ENCODE measurements around the gene MAP1LC3B. TPM values are rescaled to one million over a fixed set of nuclear protein-coding genes. Genes with fewer than 3 reads are reported as not detected.
"Not testable (repeated sequence)": the region's sequence is repeated elsewhere in the genome, so short reads cannot be mapped to it uniquely, and the experiment has no call there.

MAP1LC3B gene
- total RNA-seq, 1 donor from 2014 or later = 64.5 TPM

DNA sequence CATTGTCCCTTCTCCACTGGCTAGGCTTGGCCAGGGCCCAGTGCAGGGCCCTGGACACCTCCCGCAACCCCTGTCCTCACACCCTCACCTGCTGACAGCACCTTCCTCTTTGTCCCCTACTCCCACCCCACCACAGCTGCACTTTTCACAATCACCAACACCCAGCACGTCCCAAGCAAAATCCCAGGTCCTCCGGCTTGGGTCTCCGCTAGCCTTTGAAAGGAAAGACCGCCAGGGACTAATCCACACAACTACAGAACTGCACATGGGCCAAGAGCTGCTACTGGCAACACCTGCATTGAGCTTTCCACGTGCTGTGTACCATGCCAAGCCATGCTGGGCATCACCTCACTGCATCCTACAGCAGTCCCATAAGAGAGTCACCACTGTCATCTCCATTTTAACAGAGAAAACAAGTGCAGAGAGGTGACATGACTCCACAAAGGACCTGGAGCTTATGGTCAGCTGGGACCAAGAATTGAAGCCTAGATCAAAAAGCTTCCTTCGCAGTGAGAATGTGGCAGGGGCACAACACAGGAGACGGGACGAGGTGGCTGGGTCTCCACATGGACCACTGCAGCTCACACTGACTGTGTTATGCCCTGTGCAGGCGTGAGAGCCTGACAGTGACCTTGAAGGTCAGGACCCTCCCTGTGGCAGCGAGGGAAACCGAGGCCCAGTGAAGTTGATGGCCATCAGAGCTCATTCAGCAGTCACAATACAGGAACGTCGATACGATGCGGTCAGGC lies 31.1 kb upstream of the MAP1LC3B start:
- H3K27ac ChIP-seq = no peak overlapping the region
- DNase-seq (no peak), ATAC-seq (no peak)
- intact Hi-C loops (cut with DNase I) = no loop called here
- H3K4me3 ChIP-seq = no peak overlapping the region
- H3K9me3 ChIP-seq = no peaks in the 10 kb centered on the region
- TF ChIP-seq, protein P1, sequence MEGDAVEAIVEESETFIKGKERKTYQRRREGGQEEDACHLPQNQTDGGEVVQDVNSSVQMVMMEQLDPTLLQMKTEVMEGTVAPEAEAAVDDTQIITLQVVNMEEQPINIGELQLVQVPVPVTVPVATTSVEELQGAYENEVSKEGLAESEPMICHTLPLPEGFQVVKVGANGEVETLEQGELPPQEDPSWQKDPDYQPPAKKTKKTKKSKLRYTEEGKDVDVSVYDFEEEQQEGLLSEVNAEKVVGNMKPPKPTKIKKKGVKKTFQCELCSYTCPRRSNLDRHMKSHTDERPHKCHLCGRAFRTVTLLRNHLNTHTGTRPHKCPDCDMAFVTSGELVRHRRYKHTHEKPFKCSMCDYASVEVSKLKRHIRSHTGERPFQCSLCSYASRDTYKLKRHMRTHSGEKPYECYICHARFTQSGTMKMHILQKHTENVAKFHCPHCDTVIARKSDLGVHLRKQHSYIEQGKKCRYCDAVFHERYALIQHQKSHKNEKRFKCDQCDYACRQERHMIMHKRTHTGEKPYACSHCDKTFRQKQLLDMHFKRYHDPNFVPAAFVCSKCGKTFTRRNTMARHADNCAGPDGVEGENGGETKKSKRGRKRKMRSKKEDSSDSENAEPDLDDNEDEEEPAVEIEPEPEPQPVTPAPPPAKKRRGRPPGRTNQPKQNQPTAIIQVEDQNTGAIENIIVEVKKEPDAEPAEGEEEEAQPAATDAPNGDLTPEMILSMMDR (IDR thresholded peaks at IDR 0.05) = no peak
- no peaks in the 10 kb centered on the region for H3K27me3 ChIP-seq (ENCODE audit: low read depth)
- peaks cover 52% of the 10 kb centered on the region for H3K36me3 ChIP-seq
- H3K4me1 ChIP-seq = peaks cover 25% of the 10 kb centered on the region

DNA sequence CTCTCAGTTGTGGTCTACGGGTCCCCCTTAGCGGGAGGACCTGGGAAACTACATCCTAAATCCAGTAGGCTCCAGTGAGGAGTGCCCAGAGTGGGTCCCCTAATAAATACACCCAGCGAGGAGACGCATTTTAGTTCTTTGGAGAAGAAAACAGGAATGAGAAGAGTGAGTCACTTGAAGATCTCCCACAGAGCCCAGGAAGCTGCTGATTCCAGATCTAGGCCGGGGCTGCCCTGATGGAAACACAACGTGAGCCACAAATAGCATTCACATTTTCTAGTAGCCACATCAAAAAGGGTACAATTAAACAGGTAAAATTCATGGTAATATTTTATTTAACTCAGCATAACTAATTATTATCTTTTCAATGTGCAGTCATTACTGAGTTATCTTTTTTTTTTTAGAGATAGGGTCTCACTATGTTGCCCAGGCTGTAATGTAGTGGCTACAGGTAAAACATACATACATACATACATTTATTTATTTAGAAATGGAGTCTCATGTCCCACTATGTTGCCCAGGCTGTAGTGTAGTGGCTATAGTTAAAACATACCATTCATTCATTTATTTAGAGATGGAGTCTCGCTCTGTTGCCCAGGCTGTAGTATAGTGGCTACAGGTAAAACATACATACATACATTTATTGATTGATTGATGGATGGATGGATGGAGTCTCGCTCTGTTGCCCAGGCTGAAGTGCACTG lies 30.1 kb upstream of the MAP1LC3B start:
- Histone ChIP-seq H3K27ac (no peak overlapping the region), H3K9me3 (no peaks in the 10 kb centered on the region), H3K4me3 (no peak overlapping the region), H3K4me1 (peaks cover 25% of the 10 kb centered on the region), H3K27me3 (ENCODE audit: low read depth) (no peaks in the 10 kb centered on the region), H3K36me3 (peaks cover 42% of the 10 kb centered on the region)
- no peak for ATAC-seq
- DNase-seq = no peak
- TF ChIP-seq, protein P1 (IDR thresholded peaks at IDR 0.05) = no peak
- intact Hi-C loops (cut with DNase I) = no loop called here

DNA sequence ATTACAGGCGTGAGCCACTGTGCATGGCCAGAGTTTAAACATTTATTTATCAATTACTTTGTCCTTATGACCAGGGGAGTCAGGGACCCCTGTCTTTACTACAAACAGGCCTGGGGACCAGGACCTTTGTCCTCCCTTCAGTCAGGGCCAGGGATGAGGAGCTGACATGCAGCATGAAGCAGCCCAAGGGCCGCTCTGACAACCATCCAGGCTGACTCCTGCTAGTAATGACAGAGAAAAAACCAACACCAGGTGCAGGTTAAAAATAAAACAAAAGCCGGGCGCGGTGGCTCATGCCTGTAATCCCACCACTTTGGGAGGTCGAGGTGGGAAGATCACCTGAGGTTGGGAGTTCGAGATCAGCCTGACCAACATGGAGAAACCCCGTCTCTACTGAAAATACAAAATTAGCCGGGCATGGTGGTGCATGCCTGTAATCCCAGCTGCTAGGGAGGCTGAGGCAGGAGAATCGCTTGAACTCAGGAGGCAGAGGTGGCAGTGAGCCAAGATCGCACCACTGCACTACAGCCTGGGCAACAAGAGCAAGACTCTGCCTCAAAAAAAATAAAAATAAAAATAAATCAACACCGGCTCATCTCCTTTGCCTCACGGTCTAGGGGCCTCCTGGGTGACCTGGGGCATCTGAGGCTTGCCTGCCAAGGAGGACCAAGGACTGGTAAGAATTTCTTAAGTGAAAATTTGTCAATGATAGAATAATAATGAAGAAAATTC lies 29.1 kb upstream of the MAP1LC3B start:
- H3K27me3 ChIP-seq (ENCODE audit: low read depth); DNase-seq; H3K4me3 ChIP-seq; H3K27ac ChIP-seq; intact Hi-C loops (cut with DNase I); ATAC-seq; H3K9me3 ChIP-seq: not testable (repeated sequence)
- Histone ChIP-seq H3K4me1 (peaks cover 30% of the 10 kb centered on the region), H3K36me3 (peaks cover 36% of the 10 kb centered on the region)

DNA sequence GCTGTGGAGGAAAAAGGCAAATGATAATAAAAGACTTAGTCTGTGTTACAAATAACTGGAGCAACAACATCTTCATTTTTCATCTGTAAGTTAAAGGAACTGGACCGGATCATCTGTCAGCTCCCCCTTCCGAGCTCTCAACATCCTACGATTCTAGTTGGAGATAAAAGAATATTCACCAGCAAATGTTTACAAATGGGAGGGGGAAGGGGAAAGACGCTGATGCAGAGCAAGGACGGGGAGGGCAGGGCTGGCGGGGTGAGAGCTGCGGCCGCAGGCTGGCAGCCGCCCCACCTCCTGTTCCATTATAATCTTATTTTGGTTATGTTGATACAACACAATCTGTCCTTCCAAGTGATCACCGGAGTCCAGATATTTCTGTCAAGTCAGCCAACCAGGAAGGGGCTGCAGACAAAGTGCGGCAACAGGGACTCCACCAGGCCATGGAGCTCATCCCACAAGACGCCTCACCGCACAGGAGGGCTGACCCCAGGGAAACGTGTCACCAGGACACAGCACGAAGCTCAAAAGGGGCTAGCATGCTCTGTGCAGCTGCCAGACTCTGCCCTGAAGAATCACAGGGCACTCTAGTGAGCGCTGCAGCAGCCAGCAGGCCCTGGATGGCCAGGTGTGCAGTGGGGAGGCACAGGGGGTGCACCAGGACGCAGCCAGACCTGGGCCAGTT lies 28.2 kb upstream of the MAP1LC3B start:
- no peaks in the 10 kb centered on the region for H3K9me3 ChIP-seq
- no peak overlapping the region for H3K4me3 ChIP-seq
- H3K36me3 ChIP-seq = peaks cover 27% of the 10 kb centered on the region
- H3K27ac ChIP-seq = peak overlapping the region; percentile 61
- TF ChIP-seq, protein P1 (IDR thresholded peaks at IDR 0.05) = no peak
- no peaks in the 10 kb centered on the region for H3K27me3 ChIP-seq (ENCODE audit: low read depth)
- peaks cover 39% of the 10 kb centered on the region for H3K4me1 ChIP-seq
- DNase-seq (no peak), ATAC-seq (peak in 1 of 2 donors; percentile 18)
- intact Hi-C loops (cut with DNase I) = no loop called here

DNA sequence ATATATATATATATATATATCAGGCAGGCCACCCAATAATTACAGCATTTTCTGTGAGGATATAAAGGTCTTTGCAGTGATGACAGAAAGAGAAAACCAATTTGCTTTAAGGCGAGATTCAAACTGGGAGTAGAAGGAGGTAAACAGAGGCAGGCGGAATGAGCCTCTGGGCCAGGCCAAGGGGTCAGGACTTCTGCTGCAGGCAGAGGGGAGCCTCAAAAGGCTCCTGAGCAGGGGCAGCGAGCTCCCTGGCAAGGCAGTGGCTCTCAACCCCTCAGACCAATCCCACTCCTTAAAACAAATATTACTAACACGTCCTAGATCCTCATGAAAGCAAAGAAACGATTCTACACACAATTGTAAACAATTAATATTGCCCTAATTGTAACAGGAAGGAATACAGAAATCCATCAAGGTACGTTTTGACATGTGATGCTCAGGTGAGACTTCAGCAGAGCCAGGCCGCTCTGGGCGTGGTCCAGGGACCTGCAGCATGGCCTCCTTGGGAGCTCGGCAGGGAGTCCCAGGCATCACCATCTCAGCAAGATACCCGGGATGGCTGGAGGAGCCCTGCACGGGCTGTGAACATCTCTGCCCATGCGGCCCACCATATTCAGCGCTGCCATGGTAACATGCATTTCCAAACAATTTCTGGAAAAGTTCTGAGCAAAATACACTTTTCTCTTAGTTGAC lies 27.0 kb upstream of the MAP1LC3B start:
- H3K4me3 ChIP-seq = no peak overlapping the region
- DNase-seq (peak; percentile 41), ATAC-seq (no peak)
- H3K4me1 ChIP-seq = peaks cover 48% of the 10 kb centered on the region
- H3K9me3 ChIP-seq = no peaks in the 10 kb centered on the region
- no peaks in the 10 kb centered on the region for H3K27me3 ChIP-seq (ENCODE audit: low read depth)
- peaks cover 14% of the 10 kb centered on the region for H3K36me3 ChIP-seq
- intact Hi-C loops (cut with DNase I) = no loop called here
- TF ChIP-seq, protein P1 (IDR thresholded peaks at IDR 0.05) = no peak
- H3K27ac ChIP-seq = no peak overlapping the region

Data from lower lobe of right lung (tissue), 2 donors.